ENCODE data around the gene TFCP2L1.

- TF ChIP-seq CTCF (IDR thresholded peaks at IDR 0.05; ENCODE audit: low read length): no peak
- no peak for TF ChIP-seq EZH2 (IDR thresholded peaks at IDR 0.05; ENCODE audit: borderline replicate concordance, low read length)
Observed at GRCh38 chr2:121247971-121248370, 37.0 kb downstream of the TFCP2L1 start.

Data from OCI-LY1 (cell line).